B cell (primary cell): ENCODE results near the gene KRT6C.

Experiments used
- EZH2 ChIP-seq: IDR thresholded peaks from 2 replicates; pipeline ENCODE4 v1.6.1; 2012; ENCODE audit warnings: borderline replicate concordance, low read depth, mild to moderate bottlenecking, moderate library complexity, low read length; ENCODE audit not compliant: insufficient read depth, poor library complexity, severe bottlenecking
- TF ChIP-seq, protein P1 (sequence below): fragments of 200-600 bp; IDR thresholded peaks from one replicate; pipeline ENCODE4 v1.8.0; 2022; ENCODE audit warnings: antibody characterized with exemption, mild to moderate bottlenecking

DNA sequence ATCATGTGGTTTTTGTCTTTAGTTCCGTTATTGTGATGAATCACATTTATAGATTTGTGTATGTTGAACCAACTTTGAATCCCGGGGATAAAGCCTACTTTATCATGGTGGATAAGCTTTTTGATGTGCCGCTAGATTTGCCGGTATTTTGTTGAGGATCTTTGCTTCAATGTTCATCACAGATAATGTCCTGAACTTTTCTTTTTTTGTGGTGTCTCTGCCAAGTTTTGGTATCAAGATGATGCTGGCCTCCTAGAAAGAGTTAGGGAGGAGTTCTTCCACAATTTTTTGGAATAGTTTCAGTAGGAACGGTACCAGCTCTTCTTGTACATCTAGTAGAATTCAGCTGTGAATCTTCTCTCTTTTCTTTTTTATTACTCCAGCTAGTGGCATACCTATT is 14.7 kb downstream of the KRT6C start:
- TF ChIP-seq, protein P1, sequence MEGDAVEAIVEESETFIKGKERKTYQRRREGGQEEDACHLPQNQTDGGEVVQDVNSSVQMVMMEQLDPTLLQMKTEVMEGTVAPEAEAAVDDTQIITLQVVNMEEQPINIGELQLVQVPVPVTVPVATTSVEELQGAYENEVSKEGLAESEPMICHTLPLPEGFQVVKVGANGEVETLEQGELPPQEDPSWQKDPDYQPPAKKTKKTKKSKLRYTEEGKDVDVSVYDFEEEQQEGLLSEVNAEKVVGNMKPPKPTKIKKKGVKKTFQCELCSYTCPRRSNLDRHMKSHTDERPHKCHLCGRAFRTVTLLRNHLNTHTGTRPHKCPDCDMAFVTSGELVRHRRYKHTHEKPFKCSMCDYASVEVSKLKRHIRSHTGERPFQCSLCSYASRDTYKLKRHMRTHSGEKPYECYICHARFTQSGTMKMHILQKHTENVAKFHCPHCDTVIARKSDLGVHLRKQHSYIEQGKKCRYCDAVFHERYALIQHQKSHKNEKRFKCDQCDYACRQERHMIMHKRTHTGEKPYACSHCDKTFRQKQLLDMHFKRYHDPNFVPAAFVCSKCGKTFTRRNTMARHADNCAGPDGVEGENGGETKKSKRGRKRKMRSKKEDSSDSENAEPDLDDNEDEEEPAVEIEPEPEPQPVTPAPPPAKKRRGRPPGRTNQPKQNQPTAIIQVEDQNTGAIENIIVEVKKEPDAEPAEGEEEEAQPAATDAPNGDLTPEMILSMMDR: no peak
- no peak for TF ChIP-seq EZH2
